ENCODE measurements around the gene MAP9. TPM values are rescaled to one million over a fixed set of nuclear protein-coding genes. Genes with fewer than 3 reads are reported as not detected.

MAP9 gene
- polyA plus RNA-seq, 1 experiment, result 13.9 TPM

DNA sequence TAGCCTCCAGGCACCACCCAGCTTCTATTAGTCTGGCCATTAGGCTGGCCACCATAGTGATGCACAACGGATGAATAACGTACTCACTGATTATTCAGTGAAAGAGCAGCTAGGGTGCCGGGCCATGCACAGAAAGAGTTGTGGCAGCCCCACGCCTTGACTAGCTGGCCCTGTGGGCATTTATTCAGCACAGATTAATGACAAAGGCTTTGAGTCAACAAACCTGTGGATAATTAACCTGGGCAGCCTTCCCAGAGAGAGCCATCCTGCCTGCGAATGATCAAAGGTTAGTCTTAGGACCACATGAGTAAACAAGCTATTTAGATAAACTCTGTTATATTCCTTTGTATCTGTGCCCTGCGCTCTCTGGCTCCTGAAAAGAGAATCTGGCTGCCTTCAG, 37.2 kb downstream of the MAP9 start:
- Histone ChIP-seq H3K27ac (ENCODE audit: low read depth, low read length) (no peak overlapping the region), H3K4me3 (ENCODE audit: low read depth, low read length) (no peak overlapping the region), H3K9me3 (ENCODE audit: control insufficient read depth, insufficient read depth, low read length) (no peaks in the 10 kb centered on the region), H3K27me3 (ENCODE audit: control insufficient read depth, insufficient read depth, low read length) (no peaks in the 10 kb centered on the region)
- ChIA-PET POLR2A (no interaction called here), CTCF (no interaction called here)
- TF ChIP-seq, protein P1, sequence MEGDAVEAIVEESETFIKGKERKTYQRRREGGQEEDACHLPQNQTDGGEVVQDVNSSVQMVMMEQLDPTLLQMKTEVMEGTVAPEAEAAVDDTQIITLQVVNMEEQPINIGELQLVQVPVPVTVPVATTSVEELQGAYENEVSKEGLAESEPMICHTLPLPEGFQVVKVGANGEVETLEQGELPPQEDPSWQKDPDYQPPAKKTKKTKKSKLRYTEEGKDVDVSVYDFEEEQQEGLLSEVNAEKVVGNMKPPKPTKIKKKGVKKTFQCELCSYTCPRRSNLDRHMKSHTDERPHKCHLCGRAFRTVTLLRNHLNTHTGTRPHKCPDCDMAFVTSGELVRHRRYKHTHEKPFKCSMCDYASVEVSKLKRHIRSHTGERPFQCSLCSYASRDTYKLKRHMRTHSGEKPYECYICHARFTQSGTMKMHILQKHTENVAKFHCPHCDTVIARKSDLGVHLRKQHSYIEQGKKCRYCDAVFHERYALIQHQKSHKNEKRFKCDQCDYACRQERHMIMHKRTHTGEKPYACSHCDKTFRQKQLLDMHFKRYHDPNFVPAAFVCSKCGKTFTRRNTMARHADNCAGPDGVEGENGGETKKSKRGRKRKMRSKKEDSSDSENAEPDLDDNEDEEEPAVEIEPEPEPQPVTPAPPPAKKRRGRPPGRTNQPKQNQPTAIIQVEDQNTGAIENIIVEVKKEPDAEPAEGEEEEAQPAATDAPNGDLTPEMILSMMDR (IDR thresholded peaks at IDR 0.05; ENCODE audit: low read depth, low read length), result no peak
- no peak for DNase-seq (ENCODE audit: low read depth, low spot score)

DNA sequence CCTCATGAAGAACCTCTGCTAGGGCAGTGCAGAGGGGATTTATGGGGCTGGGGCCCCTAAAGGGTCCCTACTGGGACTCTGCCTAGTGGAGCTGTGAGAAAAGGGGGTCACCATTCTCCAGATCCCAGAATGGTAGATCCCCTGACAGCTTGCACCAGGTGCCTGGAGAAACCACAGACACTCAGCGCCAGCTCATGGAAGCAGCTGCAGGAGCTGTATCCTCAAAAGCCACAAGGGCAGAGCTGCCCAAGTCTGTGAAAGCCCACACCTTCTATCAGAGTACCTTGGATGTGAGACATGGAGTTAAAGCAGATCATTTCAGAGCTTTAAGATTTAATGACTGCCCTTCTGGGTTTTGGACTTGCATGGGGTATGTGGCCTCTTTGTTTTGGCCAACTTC, 38.6 kb downstream of the MAP9 start:
- H3K9me3 ChIP-seq (ENCODE audit: control insufficient read depth, insufficient read depth, low read length), result no peaks in the 10 kb centered on the region
- TF ChIP-seq, protein P1 (IDR thresholded peaks at IDR 0.05; ENCODE audit: low read depth, low read length), result no peak
- CTCF ChIA-PET, result no interaction called here
- H3K27me3 ChIP-seq (ENCODE audit: control insufficient read depth, insufficient read depth, low read length), result no peaks in the 10 kb centered on the region
- no peak overlapping the region for H3K4me3 ChIP-seq (ENCODE audit: low read depth, low read length)
- no peak for DNase-seq (ENCODE audit: low read depth, low spot score)
- H3K27ac ChIP-seq (ENCODE audit: low read depth, low read length), result no peak overlapping the region
- POLR2A ChIA-PET, result no interaction called here

DNA sequence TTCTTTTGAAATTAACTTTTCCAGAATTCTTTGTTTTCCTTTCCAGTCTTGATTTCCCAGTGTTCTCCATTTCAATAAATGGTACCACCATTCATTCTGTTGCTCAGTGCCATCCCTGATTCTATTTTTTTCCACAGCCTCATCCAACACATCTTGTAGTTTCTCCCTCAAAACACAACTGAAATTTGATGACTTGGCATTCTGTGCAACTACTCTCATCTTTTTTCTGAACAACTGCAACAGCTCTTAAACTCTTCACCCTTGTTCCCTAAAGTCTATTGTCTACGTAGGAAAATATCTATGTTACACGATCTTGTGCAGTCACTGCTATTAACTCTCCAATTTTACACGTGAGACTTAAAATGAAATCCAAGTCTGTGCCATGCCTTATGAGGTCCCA, 40.5 kb downstream of the MAP9 start:
- POLR2A ChIA-PET, result no interaction called here
- Histone ChIP-seq H3K27me3 (ENCODE audit: control insufficient read depth, insufficient read depth, low read length) (no peaks in the 10 kb centered on the region), H3K4me3 (ENCODE audit: low read depth, low read length) (no peak overlapping the region), H3K9me3 (ENCODE audit: control insufficient read depth, insufficient read depth, low read length) (no peaks in the 10 kb centered on the region), H3K27ac (ENCODE audit: low read depth, low read length) (no peak overlapping the region)
- no peak for DNase-seq (ENCODE audit: low read depth, low spot score)
- CTCF ChIA-PET, result no interaction called here
- TF ChIP-seq, protein P1 (IDR thresholded peaks at IDR 0.05; ENCODE audit: low read depth, low read length), result no peak

DNA sequence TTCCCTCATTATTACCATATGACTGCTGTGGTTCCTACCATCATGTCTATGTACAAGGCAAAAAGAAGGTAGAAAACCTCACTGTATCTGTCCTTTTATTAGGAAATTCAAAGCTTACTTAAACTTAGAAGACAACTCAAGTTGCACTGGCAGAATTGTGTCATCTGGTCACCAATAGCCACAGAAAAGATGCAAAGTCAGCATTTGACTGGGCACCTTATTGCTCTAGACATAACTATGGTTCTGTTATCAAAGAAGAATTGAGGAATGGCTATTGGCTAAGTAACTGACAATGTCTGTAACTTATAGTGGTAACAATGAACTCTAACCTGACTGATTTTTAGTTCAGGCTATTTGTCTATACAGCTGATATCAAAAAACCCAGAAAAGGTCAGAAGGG, 45.3 kb downstream of the MAP9 start:
- Histone ChIP-seq H3K27me3 (ENCODE audit: control insufficient read depth, insufficient read depth, low read length) (no peaks in the 10 kb centered on the region), H3K4me3 (ENCODE audit: low read depth, low read length) (no peak overlapping the region), H3K9me3 (ENCODE audit: control insufficient read depth, insufficient read depth, low read length) (no peaks in the 10 kb centered on the region), H3K27ac (ENCODE audit: low read depth, low read length) (no peak overlapping the region)
- TF ChIP-seq, protein P1 (IDR thresholded peaks at IDR 0.05; ENCODE audit: low read depth, low read length), result no peak
- no peak for DNase-seq (ENCODE audit: low read depth, low spot score)
- POLR2A ChIA-PET, result no interaction called here
- CTCF ChIA-PET, result interaction anchor here (0.8 kb wide), 1 partner anchor 349 kb away, joined by 5 read pairs; no protein-coding TSS in a partner anchor

DNA sequence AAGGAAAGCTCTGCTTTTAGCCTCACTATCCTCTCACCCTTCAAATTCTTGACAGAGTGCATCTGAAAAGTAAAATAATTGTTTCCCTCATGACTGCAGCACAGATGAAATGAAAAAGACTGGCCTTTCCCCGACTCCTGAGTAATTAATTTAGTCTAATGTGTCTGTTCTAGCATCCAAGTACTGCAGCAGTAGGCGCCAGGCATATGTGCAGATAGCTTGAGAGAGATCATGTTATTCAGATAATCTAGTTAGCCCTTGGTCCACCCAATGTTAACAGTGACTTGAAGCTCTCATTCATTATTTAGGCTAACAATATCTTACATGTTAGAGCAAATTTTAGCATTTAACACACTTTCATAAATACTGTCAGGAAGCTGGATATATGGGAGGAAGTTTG, 54.0 kb downstream of the MAP9 start:
- ChIA-PET CTCF (no interaction called here), POLR2A (no interaction called here)
- TF ChIP-seq, protein P1 (IDR thresholded peaks at IDR 0.05; ENCODE audit: low read depth, low read length), result no peak
- DNase-seq (ENCODE audit: low read depth, low spot score), result no peak
- Histone ChIP-seq H3K9me3 (ENCODE audit: control insufficient read depth, insufficient read depth, low read length) (no peaks in the 10 kb centered on the region), H3K27me3 (ENCODE audit: control insufficient read depth, insufficient read depth, low read length) (no peaks in the 10 kb centered on the region), H3K27ac (ENCODE audit: low read depth, low read length) (no peak overlapping the region), H3K4me3 (ENCODE audit: low read depth, low read length) (no peak overlapping the region)

Data from AG04450 (cell line).